Measurements from ENCODE around the gene ST3GAL5. TPM values are rescaled to one million over a fixed set of nuclear protein-coding genes. Genes with fewer than 3 reads are reported as not detected.
"Not testable (repeated sequence)": the region's sequence is repeated elsewhere in the genome, so short reads cannot be mapped to it uniquely, and the experiment has no call there.

ST3GAL5 gene
- total RNA-seq, 2 experiments from 2014 or later, result 36.3 to 36.8 TPM

GRCh38 chr2:85831735-85832134 is 57.1 kb downstream of the ST3GAL5 start:
- Mint-ChIP-seq H3K36me3 (ENCODE audit: low read depth) (peaks cover 5% of the 10 kb centered on the region), H3K4me3 (no peak overlapping the region), H3K9me3 (peaks cover 10% of the 10 kb centered on the region), H3K27me3 (peaks cover 16% of the 10 kb centered on the region), H3K27ac (no peak overlapping the region), H3K4me1 (peaks cover 36% of the 10 kb centered on the region)
- POLR2A ChIA-PET, result no interaction called here
- CTCF ChIA-PET, result interaction anchor here (0.9 to 11.9 kb wide), 8 partner anchors 10 to 247 kb away, joined by 3 to 194 read pairs (median 4); partner anchors contain the start of genes ATOH8 and ST3GAL5
- no peak for DNase-seq

DNA sequence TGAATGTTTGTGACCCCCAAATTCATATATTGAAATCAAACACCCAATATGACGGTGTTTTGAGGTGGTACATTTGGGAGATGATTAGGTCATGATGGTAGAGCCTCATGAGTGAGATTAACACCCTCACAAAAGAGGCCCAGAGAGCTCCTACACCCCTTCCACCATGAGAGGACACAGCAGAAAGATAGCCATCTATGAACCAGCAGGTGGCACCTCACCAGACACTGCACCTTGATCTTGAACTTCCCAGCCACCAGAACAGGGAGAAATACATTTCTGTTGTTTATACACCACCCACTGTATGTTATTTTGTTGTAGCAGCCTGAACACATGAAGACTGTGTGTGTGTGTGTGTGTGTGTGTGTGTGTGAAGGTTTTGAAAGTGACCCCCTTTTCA is 58.1 kb downstream of the ST3GAL5 start:
- Mint-ChIP-seq H3K27ac (peak overlapping the region; percentile 57), H3K9me3 (peaks cover 4% of the 10 kb centered on the region), H3K36me3 (ENCODE audit: low read depth) (peaks cover 4% of the 10 kb centered on the region), H3K4me3 (no peak overlapping the region), H3K4me1 (peaks cover 36% of the 10 kb centered on the region), H3K27me3 (peaks cover 18% of the 10 kb centered on the region)
- ChIA-PET POLR2A (interaction anchor here (0.6 kb wide), 1 partner anchor 278 kb away, joined by 6 read pairs; no protein-coding TSS in a partner anchor), CTCF (interaction anchor here (0.6 to 11.9 kb wide), 15 partner anchors 9 to 257 kb away, joined by 3 to 194 read pairs (median 4); partner anchors contain the start of genes ATOH8 and ST3GAL5)
- peak; percentile 41 for DNase-seq

DNA sequence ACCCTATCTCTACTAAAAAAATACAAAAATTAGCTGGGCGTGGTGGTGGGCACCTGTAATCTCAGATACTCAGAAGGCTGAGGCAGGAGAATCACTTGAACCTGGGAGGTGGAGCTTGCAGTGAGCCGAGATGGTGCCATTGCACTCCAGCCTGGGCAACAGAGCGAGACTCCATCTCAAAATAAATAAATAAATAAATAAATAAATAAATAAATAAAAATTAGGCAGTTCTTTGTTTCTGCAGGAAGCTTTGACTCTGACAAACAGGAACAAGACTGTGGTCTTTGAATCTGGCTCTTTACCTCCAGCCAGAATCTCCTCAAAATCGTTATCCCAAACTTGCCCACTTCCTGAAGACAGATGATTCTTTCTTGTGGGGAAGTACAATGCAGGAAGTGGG is 59.4 kb downstream of the ST3GAL5 start:
- H3K9me3 Mint-ChIP-seq; POLR2A ChIA-PET; H3K4me3 Mint-ChIP-seq; DNase-seq; H3K36me3 Mint-ChIP-seq (ENCODE audit: low read depth); H3K27ac Mint-ChIP-seq: not testable (repeated sequence)
- Mint-ChIP-seq H3K4me1 (peaks cover 36% of the 10 kb centered on the region), H3K27me3 (peaks cover 19% of the 10 kb centered on the region)
- CTCF ChIA-PET, result interaction anchor here (1.4 to 11.9 kb wide), 6 partner anchors 15 to 249 kb away, joined by 3 to 194 read pairs (median 6); partner anchors contain the start of gene ST3GAL5

DNA sequence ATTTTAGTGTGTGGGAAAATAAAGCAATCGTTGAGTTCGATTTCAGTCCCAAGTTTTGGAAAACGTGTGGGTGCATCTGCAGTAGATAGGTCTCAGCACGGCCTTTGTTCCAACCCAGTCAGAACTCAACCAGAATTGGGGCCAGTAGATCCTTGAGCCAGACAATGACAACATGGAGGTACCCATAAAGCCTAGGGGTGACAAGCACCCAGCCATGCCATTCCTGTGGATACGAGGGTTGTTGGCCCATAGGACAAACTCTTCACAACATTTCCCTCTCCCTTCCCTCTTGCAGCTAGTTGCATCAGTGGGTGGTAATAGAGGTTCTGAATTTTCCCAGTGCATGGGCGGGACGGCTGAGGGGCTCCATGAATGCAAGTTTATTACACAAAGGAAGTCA is 60.1 kb downstream of the ST3GAL5 start:
- H3K9me3 Mint-ChIP-seq, result no peaks in the 10 kb centered on the region
- no peak for DNase-seq
- peaks cover 21% of the 10 kb centered on the region for H3K27me3 Mint-ChIP-seq
- POLR2A ChIA-PET, result no interaction called here
- CTCF ChIA-PET, result interaction anchor here (2.4 to 11.9 kb wide), 3 partner anchors 22 to 250 kb away, joined by 9 to 194 read pairs (median 14); partner anchors contain the start of gene ST3GAL5
- peaks cover 36% of the 10 kb centered on the region for H3K4me1 Mint-ChIP-seq
- no peaks in the 10 kb centered on the region for H3K36me3 Mint-ChIP-seq (ENCODE audit: low read depth)
- no peak overlapping the region for H3K4me3 Mint-ChIP-seq
- no peak overlapping the region for H3K27ac Mint-ChIP-seq

- no peak overlapping the region for H3K4me3 Mint-ChIP-seq
- H3K27ac Mint-ChIP-seq, result peak overlapping the region; percentile 72
- POLR2A ChIA-PET, result no interaction called here
- no peak for DNase-seq
- peaks cover 21% of the 10 kb centered on the region for H3K27me3 Mint-ChIP-seq
- no peaks in the 10 kb centered on the region for H3K36me3 Mint-ChIP-seq (ENCODE audit: low read depth)
- CTCF ChIA-PET, result interaction anchor here (0.6 to 11.9 kb wide), 50 partner anchors 9 to 357 kb away, joined by 3 to 194 read pairs (median 4); partner anchors contain the start of genes POLR1A, PTCD3 and ST3GAL5
- peaks cover 31% of the 10 kb centered on the region for H3K4me1 Mint-ChIP-seq
- H3K9me3 Mint-ChIP-seq, result no peaks in the 10 kb centered on the region
These were observed 60.8 kb downstream of the ST3GAL5 start for GRCh38 chr2:85827879-85828569.

- Mint-ChIP-seq H3K36me3 (ENCODE audit: low read depth) (no peaks in the 10 kb centered on the region), H3K4me1 (peaks cover 31% of the 10 kb centered on the region), H3K27ac (peak overlapping the region; percentile 72), H3K27me3 (peaks cover 24% of the 10 kb centered on the region), H3K4me3 (no peak overlapping the region), H3K9me3 (no peaks in the 10 kb centered on the region)
- CTCF ChIA-PET, result interaction anchor here (0.5 to 11.9 kb wide), 52 partner anchors 8 to 471 kb away, joined by 3 to 194 read pairs (median 4); partner anchors contain the start of genes POLR1A, PTCD3 and ST3GAL5
- POLR2A ChIA-PET, result no interaction called here
- DNase-seq, result peak; percentile 83
These were observed 61.6 kb downstream of the ST3GAL5 start for GRCh38 chr2:85826990-85827878.

DNA sequence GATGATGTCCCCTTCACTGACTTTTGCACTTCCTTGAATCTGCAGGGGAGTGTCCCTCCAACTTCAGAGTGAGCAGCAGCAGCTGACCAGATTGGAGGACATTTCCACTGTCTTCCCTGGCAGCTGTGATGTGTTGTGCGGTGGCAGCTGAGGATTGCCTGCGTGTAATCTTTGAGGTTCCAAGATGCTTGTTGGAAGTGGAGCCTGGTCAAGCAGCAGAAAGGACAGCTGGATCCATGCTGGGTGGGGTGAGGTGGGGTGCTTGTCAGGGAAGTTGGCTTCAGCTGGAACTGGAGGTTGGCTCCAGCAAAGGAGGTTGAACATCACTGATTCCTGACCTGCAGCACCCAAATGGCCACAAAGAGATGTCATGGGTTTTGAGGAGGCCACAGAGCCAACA is 64.8 kb downstream of the ST3GAL5 start:
- POLR2A ChIA-PET, result no interaction called here
- Mint-ChIP-seq H3K9me3 (no peaks in the 10 kb centered on the region), H3K27ac (no peak overlapping the region), H3K4me1 (peaks cover 14% of the 10 kb centered on the region), H3K36me3 (ENCODE audit: low read depth) (no peaks in the 10 kb centered on the region), H3K4me3 (no peak overlapping the region), H3K27me3 (peaks cover 39% of the 10 kb centered on the region)
- no peak for DNase-seq
- CTCF ChIA-PET, result interaction anchor here (0.7 to 11.9 kb wide), 4 partner anchors 8 to 254 kb away, joined by 3 to 194 read pairs (median 4); partner anchors contain the start of gene ST3GAL5

GRCh38 chr2:85822766-85823165 is 66.0 kb downstream of the ST3GAL5 start:
- Mint-ChIP-seq H3K27me3 (peaks cover 41% of the 10 kb centered on the region), H3K36me3 (ENCODE audit: low read depth) (no peaks in the 10 kb centered on the region), H3K27ac (no peak overlapping the region), H3K4me1 (peaks cover 10% of the 10 kb centered on the region), H3K9me3 (no peaks in the 10 kb centered on the region), H3K4me3 (no peak overlapping the region)
- ChIA-PET POLR2A (no interaction called here), CTCF (interaction anchor here (0.6 to 11.9 kb wide), 4 partner anchors 86 to 256 kb away, joined by 4 to 194 read pairs (median 4); no protein-coding TSS in a partner anchor)
- DNase-seq, result no peak

GRCh38 chr2:85819811-85820510 is 68.8 kb downstream of the ST3GAL5 start:
- H3K27ac Mint-ChIP-seq, result no peak overlapping the region
- ChIA-PET POLR2A (no interaction called here), CTCF (interaction anchor here (0.9 to 1.2 kb wide), 2 partner anchors 8 to 91 kb away, joined by 4 to 5 read pairs; no protein-coding TSS in a partner anchor)
- no peak for DNase-seq
- H3K4me1 Mint-ChIP-seq, result no peaks in the 10 kb centered on the region
- H3K9me3 Mint-ChIP-seq, result no peaks in the 10 kb centered on the region
- H3K36me3 Mint-ChIP-seq (ENCODE audit: low read depth), result no peaks in the 10 kb centered on the region
- peaks cover 27% of the 10 kb centered on the region for H3K27me3 Mint-ChIP-seq
- no peak overlapping the region for H3K4me3 Mint-ChIP-seq

DNA sequence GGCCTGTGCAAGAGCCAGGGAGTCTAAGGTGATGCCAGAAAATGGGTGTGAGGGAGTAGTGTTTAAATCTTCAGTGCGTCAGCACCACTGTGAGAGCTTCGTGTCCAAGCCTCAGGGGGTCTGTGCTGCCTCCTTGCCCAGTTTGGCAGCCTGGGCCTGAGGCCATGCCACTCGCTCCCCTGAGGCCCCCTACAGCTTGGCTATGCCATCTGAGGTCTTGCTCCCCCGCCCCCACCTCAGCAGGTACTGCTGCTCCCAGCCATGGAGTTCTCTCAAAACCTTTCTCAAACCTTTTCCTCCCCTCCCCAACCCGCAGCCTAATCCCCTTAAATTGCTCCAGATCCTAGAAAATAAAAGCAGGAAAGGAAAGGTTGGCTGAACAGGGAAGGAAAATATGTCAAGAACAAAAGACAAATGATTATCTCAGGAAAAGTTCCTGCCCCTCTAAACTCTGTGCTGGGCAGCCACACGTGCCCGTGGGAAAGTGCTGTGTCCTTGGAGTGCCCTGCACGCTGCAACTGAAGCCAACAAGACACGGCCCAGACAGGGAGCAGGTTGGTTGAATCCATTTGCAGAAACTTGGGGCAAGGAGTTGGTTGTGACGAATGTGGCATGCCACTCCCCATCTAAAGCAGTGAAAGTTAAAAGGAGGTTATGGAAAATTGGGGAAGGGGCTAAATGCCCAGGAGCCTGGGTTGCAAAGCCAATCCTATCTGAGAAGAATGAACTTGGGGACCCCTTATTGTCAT is 73.8 kb downstream of the ST3GAL5 start:
- no peaks in the 10 kb centered on the region for H3K36me3 Mint-ChIP-seq (ENCODE audit: low read depth)
- ChIA-PET CTCF (interaction anchor here (0.9 to 3.9 kb wide), 21 partner anchors 9 to 264 kb away, joined by 3 to 33 read pairs (median 5); partner anchors contain the start of gene ATOH8), POLR2A (no interaction called here)
- no peak for DNase-seq
- H3K9me3 Mint-ChIP-seq, result no peaks in the 10 kb centered on the region
- H3K27ac Mint-ChIP-seq, result no peak overlapping the region
- no peak overlapping the region for H3K4me3 Mint-ChIP-seq
- H3K4me1 Mint-ChIP-seq, result no peaks in the 10 kb centered on the region
- peaks cover 9% of the 10 kb centered on the region for H3K27me3 Mint-ChIP-seq

GRCh38 chr2:85813982-85814801 is 74.6 kb downstream of the ST3GAL5 start:
- ChIA-PET CTCF (interaction anchor here (0.6 to 3.9 kb wide), 28 partner anchors 10 to 265 kb away, joined by 3 to 33 read pairs (median 4); partner anchors contain the start of gene ATOH8), POLR2A (no interaction called here)
- Mint-ChIP-seq H3K27me3 (peaks cover 6% of the 10 kb centered on the region), H3K9me3 (no peaks in the 10 kb centered on the region), H3K36me3 (ENCODE audit: low read depth) (no peaks in the 10 kb centered on the region), H3K4me3 (no peak overlapping the region), H3K27ac (no peak overlapping the region), H3K4me1 (no peaks in the 10 kb centered on the region)
- peak; percentile 87 for DNase-seq

Data from activated CD4-positive, alpha-beta T cell treated with anti-CD3 and anti-CD28 coated beads, Interleukin-2, amount 10 ng/mL, durations not matched to agents 7 days and 5 days (primary cell).